Vagina (tissue), 2 donors: Measurements from ENCODE around the gene ITFG1.

Source experiments
- POLR2A ChIP-seq, 2 donors: fragments of 450-650 bp; IDR thresholded peaks; one replicate each; pipeline ENCODE4 v1.6.1; 2017; ENCODE audit warnings: antibody characterized with exemption in 2 of 2, mild to moderate bottlenecking in 2 of 2, moderate library complexity in 2 of 2
- TF ChIP-seq, protein P1 (sequence below), 3 experiments: fragments of 450-650 bp in 2 of 3; fragments of 200-600 bp in 1 of 3; sonication (generic) in 1 of 3; IDR thresholded peaks; one replicate each; pipeline ENCODE4 v1.5.1; 2017 to 2019; ENCODE audit warnings: antibody characterized with exemption in 3 of 3, mild to moderate bottlenecking in 2 of 3, moderate library complexity in 2 of 3

DNA sequence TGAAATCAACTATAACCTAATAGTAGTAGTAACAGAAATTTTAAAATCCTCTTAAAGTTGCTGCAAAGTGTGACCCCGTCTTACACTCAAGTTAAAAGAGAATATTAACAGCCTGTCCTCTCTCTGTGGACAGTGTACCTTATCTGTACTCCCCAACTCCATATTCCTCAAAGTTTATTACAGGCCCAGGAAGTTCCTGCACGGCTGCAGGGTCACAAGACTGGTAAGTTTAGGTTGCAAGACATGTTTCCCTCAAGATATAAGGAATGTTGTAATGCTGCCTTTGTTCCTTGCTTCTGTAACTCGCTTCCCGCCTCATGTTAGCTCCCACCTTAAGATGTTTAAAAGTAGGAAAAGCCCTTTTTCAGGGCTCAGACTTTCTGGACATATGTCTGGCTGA lies 72.2 kb downstream of the ITFG1 start:
- TF ChIP-seq, protein P1, sequence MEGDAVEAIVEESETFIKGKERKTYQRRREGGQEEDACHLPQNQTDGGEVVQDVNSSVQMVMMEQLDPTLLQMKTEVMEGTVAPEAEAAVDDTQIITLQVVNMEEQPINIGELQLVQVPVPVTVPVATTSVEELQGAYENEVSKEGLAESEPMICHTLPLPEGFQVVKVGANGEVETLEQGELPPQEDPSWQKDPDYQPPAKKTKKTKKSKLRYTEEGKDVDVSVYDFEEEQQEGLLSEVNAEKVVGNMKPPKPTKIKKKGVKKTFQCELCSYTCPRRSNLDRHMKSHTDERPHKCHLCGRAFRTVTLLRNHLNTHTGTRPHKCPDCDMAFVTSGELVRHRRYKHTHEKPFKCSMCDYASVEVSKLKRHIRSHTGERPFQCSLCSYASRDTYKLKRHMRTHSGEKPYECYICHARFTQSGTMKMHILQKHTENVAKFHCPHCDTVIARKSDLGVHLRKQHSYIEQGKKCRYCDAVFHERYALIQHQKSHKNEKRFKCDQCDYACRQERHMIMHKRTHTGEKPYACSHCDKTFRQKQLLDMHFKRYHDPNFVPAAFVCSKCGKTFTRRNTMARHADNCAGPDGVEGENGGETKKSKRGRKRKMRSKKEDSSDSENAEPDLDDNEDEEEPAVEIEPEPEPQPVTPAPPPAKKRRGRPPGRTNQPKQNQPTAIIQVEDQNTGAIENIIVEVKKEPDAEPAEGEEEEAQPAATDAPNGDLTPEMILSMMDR (IDR thresholded peaks at IDR 0.05), result no peak
- TF ChIP-seq POLR2A (IDR thresholded peaks at IDR 0.05), result no peak
